ENCODE data around the gene ZNF280D.

- TF ChIP-seq, protein P1, sequence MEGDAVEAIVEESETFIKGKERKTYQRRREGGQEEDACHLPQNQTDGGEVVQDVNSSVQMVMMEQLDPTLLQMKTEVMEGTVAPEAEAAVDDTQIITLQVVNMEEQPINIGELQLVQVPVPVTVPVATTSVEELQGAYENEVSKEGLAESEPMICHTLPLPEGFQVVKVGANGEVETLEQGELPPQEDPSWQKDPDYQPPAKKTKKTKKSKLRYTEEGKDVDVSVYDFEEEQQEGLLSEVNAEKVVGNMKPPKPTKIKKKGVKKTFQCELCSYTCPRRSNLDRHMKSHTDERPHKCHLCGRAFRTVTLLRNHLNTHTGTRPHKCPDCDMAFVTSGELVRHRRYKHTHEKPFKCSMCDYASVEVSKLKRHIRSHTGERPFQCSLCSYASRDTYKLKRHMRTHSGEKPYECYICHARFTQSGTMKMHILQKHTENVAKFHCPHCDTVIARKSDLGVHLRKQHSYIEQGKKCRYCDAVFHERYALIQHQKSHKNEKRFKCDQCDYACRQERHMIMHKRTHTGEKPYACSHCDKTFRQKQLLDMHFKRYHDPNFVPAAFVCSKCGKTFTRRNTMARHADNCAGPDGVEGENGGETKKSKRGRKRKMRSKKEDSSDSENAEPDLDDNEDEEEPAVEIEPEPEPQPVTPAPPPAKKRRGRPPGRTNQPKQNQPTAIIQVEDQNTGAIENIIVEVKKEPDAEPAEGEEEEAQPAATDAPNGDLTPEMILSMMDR (IDR thresholded peaks at IDR 0.05) = no peak
- no peak for TF ChIP-seq POLR2A (IDR thresholded peaks at IDR 0.05)
These were observed 54.1 kb downstream of the ZNF280D start for GRCh38 chr15:56679225-56679624.
